HG03460 (cell line): ENCODE measurements around the gene GADL1.

ENCODE experiments used
- ATAC-seq: cut with Tn5 transposase; IDR thresholded peaks from one replicate; pipeline ENCODE4 v1.9.1; 2021; ENCODE audit not compliant: unreplicated experiment

GADL1 gene

GRCh38 chr3:30681649-30682211, 212.7 kb downstream of the GADL1 start:
- no peak for ATAC-seq

DNA sequence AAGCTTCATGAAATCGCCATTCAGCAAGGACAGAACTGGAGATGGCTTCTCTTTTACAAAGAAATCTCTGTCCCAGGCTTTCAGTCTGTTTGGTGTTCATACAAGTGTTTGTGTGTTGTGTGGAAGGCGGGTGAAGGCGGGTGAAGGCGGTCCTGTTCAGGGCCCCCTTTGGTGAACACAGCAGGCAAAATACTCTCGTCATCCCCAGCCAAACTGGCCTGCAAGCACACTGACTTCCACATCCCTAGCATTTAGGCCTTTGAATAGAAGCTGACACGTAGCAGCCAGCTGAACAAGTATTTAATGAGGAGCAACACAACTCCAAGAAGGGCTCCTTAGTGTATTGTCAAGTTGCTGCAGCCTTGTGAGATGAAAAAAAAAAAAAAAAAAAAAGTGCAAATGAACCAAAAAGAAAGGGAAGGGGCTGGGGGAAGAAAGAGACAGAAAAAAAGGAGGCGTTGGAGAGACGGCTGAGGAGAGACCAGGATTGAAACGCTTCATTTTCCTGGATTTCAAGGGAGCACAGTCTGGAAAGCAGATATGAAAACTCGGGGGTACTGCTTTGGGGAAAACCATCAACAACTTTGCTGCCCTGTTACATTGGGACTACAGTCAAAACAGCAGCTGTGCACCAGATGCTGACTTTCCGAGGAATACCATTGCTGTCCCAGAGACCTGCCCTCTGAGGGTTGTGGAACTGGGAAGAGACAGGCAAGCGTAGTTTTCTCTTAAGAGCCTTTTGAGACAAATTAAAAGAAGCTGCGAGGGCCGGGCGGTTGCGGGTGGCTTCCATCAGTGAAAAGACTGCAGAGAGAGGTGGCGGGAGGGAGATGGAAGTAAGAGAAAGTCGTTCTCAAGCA, 213.4 kb downstream of the GADL1 start:
- ATAC-seq, result no peak

DNA sequence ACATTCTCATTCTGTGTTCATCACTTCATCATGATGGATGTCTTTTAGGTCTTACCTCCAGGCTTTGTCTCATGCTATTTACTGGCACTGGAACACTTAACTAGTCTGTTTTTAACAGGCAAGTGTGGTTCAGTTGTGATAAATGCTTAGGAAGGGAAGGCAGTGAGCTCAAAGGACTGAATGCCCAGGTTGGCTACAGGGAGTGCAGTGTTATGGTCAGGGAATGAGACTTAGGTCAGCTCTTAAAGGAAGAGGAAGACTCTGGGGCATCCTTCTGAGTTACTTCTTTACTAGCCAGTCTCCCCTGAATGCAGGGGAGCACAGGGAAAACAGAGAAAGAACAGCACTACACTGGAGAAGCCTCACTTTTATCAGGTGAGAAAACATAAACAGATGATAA, 215.4 kb downstream of the GADL1 start:
- ATAC-seq, result no peak

DNA sequence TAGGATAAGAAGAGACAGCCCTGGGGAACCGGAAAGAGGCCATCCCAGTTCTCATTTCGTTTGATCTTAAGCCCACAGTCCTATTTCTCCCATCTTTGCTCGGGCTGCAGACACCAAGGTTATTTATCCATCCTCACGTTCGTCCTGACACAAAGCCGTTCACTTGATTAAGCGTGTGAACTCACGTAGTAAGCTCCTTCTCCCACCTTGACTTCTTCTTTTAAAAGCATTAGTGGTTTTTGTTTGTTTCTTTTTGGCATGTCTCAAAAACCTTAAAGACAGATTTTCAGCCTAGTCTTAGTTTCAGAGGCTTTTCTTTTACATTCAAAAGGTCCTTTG, 217.1 kb downstream of the GADL1 start:
- no peak for ATAC-seq

GRCh38 chr3:30676424-30677346, 217.8 kb downstream of the GADL1 start:
- ATAC-seq, result no peak
